OCI-M2 (cell line): ENCODE results near the gene EMC6.
"Not testable (repeated sequence)": the region's sequence is repeated elsewhere in the genome, so short reads cannot be mapped to it uniquely, and the experiment has no call there.

ENCODE experiments used
- DNase-seq: peaks from one replicate; lab custom pipeline; 2025; ENCODE audit not compliant: unreplicated experiment; lab: John Stamatoyannopoulos, UW

The EMC6 gene

GRCh38 chr17:3704931-3705717 is 36.5 kb downstream of the EMC6 start:
- no peak for DNase-seq

- not testable (repeated sequence) for DNase-seq
Observed at GRCh38 chr17:3705718-3705984, 37.0 kb downstream of the EMC6 start.

- DNase-seq = no peak
Observed at GRCh38 chr17:3708366-3708765, 39.8 kb downstream of the EMC6 start.

GRCh38 chr17:3710951-3711383 is 42.4 kb downstream of the EMC6 start:
- DNase-seq = no peak

GRCh38 chr17:3712811-3713463 is 44.3 kb downstream of the EMC6 start:
- DNase-seq = no peak

- no peak for DNase-seq
Observed at GRCh38 chr17:3715296-3715695, 46.7 kb downstream of the EMC6 start.

GRCh38 chr17:3718201-3718600 is 49.6 kb downstream of the EMC6 start:
- DNase-seq = no peak

- DNase-seq = no peak
Observed at GRCh38 chr17:3719265-3719664, 50.7 kb downstream of the EMC6 start.
